B cell (primary cell): ENCODE data around the gene FTSJ3. TPM values are rescaled to one million over a fixed set of nuclear protein-coding genes. Genes with fewer than 3 reads are reported as not detected.

Experiments used
- ATAC-seq: fragments of 200-7000 bp; cut with Tn5 transposase; one replicate; pipeline ENCODE4 v1.10.0; 2021; ENCODE audit warnings: low read depth, mild to moderate bottlenecking, moderate number of reproducible peaks, moderate library complexity
- CTCF ChIA-PET: fragments of 350-600 bp; sonication (Branson Sonifier 250); formaldehyde crosslinking; loops from one replicate; lab custom pipeline; 2021; ENCODE audit warnings: antibody characterized with exemption, inconsistent platforms; lab: Charles Lee
- POLR2A ChIA-PET: fragments of 350-600 bp; sonication (Branson Sonifier 250); formaldehyde crosslinking; loops from one replicate; lab custom pipeline; 2021; ENCODE audit warnings: antibody characterized with exemption; lab: Charles Lee
- DNase-seq: peaks from one replicate; pipeline ENCODE4 v3.0.0; 2013
- H2AFZ ChIP-seq: 2 replicates; pipeline ENCODE4 v1.6.1; 2012; ENCODE audit warnings: mild to moderate bottlenecking, low read depth, low read length; ENCODE audit not compliant: insufficient read depth, poor library complexity, severe bottlenecking
- H3K27ac ChIP-seq, 2 donors: 1 replicate in 1 of 2; 2 replicates in 1 of 2; pipeline ENCODE4 v1.5.1; 2012 to 2013; ENCODE audit warnings: low read length in 2 of 2, mild to moderate bottlenecking in 2 of 2, moderate library complexity in 1 of 2
- H3K27me3 ChIP-seq, 4 experiments: fragments of 200-600 bp in 1 of 4; sonication (generic) in 1 of 4; replicated peaks in 1 of 4; 1 replicate in 2 of 4; 2 replicates in 2 of 4; pipeline versions ENCODE4 v1.6.1 to v1.7.0; 2013 to 2016; ENCODE audit warnings: low read length in 3 of 4, mild to moderate bottlenecking in 2 of 4, mixed read lengths in 1 of 4, moderate library complexity in 1 of 4; ENCODE audit not compliant: insufficient read depth in 4 of 4, control insufficient read depth in 3 of 4; ENCODE audit errors: control extremely low read depth in 1 of 4
- H3K36me3 ChIP-seq, 2 experiments: replicated peaks in 1 of 2; 1 replicate in 1 of 2; 2 replicates in 1 of 2; pipeline versions ENCODE4 v1.6.1 to v1.7.1; 2013; ENCODE audit warnings: low read length in 1 of 2; ENCODE audit not compliant: insufficient read depth in 2 of 2, control insufficient read depth in 1 of 2; ENCODE audit errors: control extremely low read depth in 1 of 2, extremely low read depth in 1 of 2
- H3K4me1 ChIP-seq, 2 donors: fragments of 200-600 bp in 1 of 2; sonication (generic) in 1 of 2; 1 replicate in 1 of 2; 2 replicates in 1 of 2; pipeline versions ENCODE4 v1.5.1 to v1.6.1; 2013 to 2017; ENCODE audit warnings: low read length in 2 of 2; ENCODE audit not compliant: control insufficient read depth in 2 of 2, insufficient read depth in 2 of 2
- H3K4me2 ChIP-seq: replicated peaks from 2 replicates; pipeline ENCODE3; 2012; ENCODE audit warnings: mild to moderate bottlenecking, low read depth, low read length; ENCODE audit not compliant: poor library complexity, severe bottlenecking
- H3K4me3 ChIP-seq, 5 experiments: fragments of 200-600 bp in 1 of 5; sonication (generic) in 1 of 5; 1 replicate in 3 of 5; 2 replicates in 2 of 5; pipeline versions ENCODE4 v1.5.1 to v1.7.0; 2011 to 2016; ENCODE audit warnings: low read length in 4 of 5, mild to moderate bottlenecking in 4 of 5, low read depth in 2 of 5, control low read depth in 1 of 5, moderate library complexity in 1 of 5; ENCODE audit not compliant: insufficient read depth in 1 of 5; ENCODE audit errors: control extremely low read depth in 1 of 5, extremely low read depth in 1 of 5
- H3K79me2 ChIP-seq: fragments of 200-600 bp; sonication (generic); one replicate; pipeline ENCODE4 v1.6.0; 2016; ENCODE audit warnings: low read length; ENCODE audit not compliant: control insufficient read depth, insufficient read depth
- H3K9ac ChIP-seq: fragments of 200-600 bp; sonication (generic); 2 replicates; pipeline ENCODE4 v1.6.1; 2017; ENCODE audit warnings: mild to moderate bottlenecking, low read length, moderate library complexity
- H3K9me3 ChIP-seq, 3 donors: one replicate each; pipeline versions ENCODE4 v1.6.1 to v1.7.1; 2013; ENCODE audit warnings: low read length in 2 of 3; ENCODE audit not compliant: control insufficient read depth in 2 of 3, insufficient read depth in 1 of 3; ENCODE audit errors: control extremely low read depth in 1 of 3
- H4K20me1 ChIP-seq: 2 replicates; pipeline ENCODE4 v1.6.0; 2012; ENCODE audit warnings: mild to moderate bottlenecking, low read length; ENCODE audit not compliant: insufficient read depth, control insufficient read depth, poor library complexity, severe bottlenecking
- H3K27ac Mint-ChIP-seq: one replicate; pipeline ENCODE4 v1.8.0; 2021; ENCODE audit warnings: mixed read lengths
- H3K27me3 Mint-ChIP-seq: one replicate; pipeline ENCODE4 v1.8.0; 2021; ENCODE audit warnings: mixed read lengths
- H3K4me1 Mint-ChIP-seq: one replicate; pipeline ENCODE4 v1.8.0; 2021; ENCODE audit warnings: mixed read lengths
- H3K4me3 Mint-ChIP-seq: one replicate; pipeline ENCODE4 v1.8.0; 2021; ENCODE audit warnings: mixed read lengths
- H3K9me3 Mint-ChIP-seq: one replicate; pipeline ENCODE4 v1.8.0; 2022; ENCODE audit warnings: mixed read lengths; ENCODE audit not compliant: insufficient read depth
- EZH2 ChIP-seq: IDR thresholded peaks from 2 replicates; pipeline ENCODE4 v1.6.1; 2012; ENCODE audit warnings: borderline replicate concordance, low read depth, mild to moderate bottlenecking, moderate library complexity, low read length; ENCODE audit not compliant: insufficient read depth, poor library complexity, severe bottlenecking
- WGBS: methylation state at CpG from one replicate; pipeline ENCODE4 v1.1.5; 2013; ENCODE audit warnings: missing lambda C conversion rate; ENCODE audit not compliant: insufficient coverage; 5-methylcytosine and 5-hydroxymethylcytosine counted together
- intact Hi-C: fragments of 100-400 bp; cut with micrococcal nuclease; formaldehyde crosslinking; loops from one replicate; pipeline ENCODE4 v1.10.0; 2022
- polyA plus RNA-seq: library from polyadenylated mRNA; depleted of rRNA; stranded (reverse); fragments of >200 nt; gene quantifications from 2 replicates; pipeline ENCODE4 v1.2.3, GENCODE V29; 2012
- total RNA-seq, 2 donors: library from RNA; stranded (reverse); fragments of 120-200 nt in 1 of 2; gene quantifications; 1 replicate in 1 of 2; 2 replicates in 1 of 2; pipeline versions ENCODE4 v1.2.3 to v1.2.4, GENCODE V29; 2013 to 2022
- TF ChIP-seq, protein P1 (sequence below): fragments of 200-600 bp; IDR thresholded peaks from one replicate; pipeline ENCODE4 v1.8.0; 2022; ENCODE audit warnings: antibody characterized with exemption, mild to moderate bottlenecking

FTSJ3 gene
- total and polyA plus RNA-seq, 2 donors (not counting 1 experiment from before 2014, with no cell fraction given), result 26.5 to 75.9 TPM

DNA sequence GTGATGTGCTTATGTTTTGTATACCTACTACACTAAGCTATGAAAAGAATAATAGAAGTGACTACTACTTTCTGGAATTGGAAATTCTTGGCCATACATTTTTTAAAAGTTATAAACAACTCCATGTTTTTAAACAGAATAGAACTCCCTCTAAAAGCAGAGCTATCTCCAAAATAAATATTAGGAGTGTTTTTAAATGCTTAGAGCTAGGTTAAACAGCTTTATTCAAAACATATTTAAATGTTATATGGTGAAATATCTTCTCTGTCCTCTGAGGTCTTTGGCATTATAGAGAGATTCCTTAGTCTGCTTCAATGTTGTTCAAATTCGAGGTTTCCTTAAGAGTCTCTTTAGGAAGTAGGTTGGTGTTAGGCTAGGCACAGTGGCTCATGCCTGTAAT is 23.1 kb downstream of the FTSJ3 start:
- POLR2A ChIA-PET, result no interaction called here
- Histone ChIP-seq H2AFZ (no peak overlapping the region), H3K36me3 (peaks cover 4 to 90% of the 10 kb centered on the region in 2 experiments), H3K27ac (no peak overlapping the region), H3K79me2 (no peaks in the 10 kb centered on the region), H3K4me3 (no peak overlapping the region), H3K9me3 (no peaks in the 10 kb centered on the region), H3K4me2 (no peak overlapping the region), H4K20me1 (no peaks in the 10 kb centered on the region), H3K9ac (no peak overlapping the region), H3K4me1 (no peaks in the 10 kb centered on the region), H3K27me3 (no peaks in the 10 kb centered on the region)
- Mint-ChIP-seq H3K4me3 (no peak overlapping the region), H3K9me3 (no peaks in the 10 kb centered on the region), H3K4me1 (peaks cover 4% of the 10 kb centered on the region), H3K27me3 (no peaks in the 10 kb centered on the region), H3K27ac (no peak overlapping the region)
- DNase-seq, result no peak
- TF ChIP-seq, protein P1, sequence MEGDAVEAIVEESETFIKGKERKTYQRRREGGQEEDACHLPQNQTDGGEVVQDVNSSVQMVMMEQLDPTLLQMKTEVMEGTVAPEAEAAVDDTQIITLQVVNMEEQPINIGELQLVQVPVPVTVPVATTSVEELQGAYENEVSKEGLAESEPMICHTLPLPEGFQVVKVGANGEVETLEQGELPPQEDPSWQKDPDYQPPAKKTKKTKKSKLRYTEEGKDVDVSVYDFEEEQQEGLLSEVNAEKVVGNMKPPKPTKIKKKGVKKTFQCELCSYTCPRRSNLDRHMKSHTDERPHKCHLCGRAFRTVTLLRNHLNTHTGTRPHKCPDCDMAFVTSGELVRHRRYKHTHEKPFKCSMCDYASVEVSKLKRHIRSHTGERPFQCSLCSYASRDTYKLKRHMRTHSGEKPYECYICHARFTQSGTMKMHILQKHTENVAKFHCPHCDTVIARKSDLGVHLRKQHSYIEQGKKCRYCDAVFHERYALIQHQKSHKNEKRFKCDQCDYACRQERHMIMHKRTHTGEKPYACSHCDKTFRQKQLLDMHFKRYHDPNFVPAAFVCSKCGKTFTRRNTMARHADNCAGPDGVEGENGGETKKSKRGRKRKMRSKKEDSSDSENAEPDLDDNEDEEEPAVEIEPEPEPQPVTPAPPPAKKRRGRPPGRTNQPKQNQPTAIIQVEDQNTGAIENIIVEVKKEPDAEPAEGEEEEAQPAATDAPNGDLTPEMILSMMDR, result no peak
- TF ChIP-seq EZH2, result no peak
- WGBS, result 93% methylated on average over 1 of the region's 1 CpG
- CTCF ChIA-PET, result interaction anchor here (1.2 kb wide), 1 partner anchor 30 kb away, joined by 5 read pairs; no protein-coding TSS in a partner anchor
- intact Hi-C loops, result no loop called here
- ATAC-seq, result no peak

DNA sequence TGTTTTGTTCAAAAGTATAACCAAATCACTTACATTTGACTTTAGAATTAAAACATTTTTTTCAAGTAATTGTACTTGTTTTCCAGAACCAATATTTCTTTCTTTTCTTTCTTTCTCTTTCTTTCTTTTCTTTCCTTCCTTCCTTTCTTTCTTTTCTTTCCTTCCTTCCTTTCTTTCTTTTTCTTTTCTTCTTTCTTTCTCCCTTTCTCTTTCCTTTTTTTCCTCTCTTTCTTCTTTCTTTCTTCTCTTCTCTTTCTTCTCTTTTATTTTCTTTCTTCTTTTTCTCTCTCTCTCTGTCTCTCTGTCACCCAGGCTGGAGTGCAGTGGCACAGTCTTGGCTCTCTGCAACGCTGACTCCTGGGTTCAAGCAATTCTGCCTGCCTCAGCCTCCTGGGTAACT is 26.7 kb downstream of the FTSJ3 start:
- H3K27me3 ChIP-seq, result no peaks in the 10 kb centered on the region
- H3K27ac ChIP-seq, result no peak overlapping the region
- H3K4me3 ChIP-seq, result no peak overlapping the region
- no peak for DNase-seq
- intact Hi-C loops, result no loop called here
- no peak for ATAC-seq
- TF ChIP-seq EZH2, result no peak
- TF ChIP-seq, protein P1, result peak; percentile 30
- no peaks in the 10 kb centered on the region for H3K27me3 Mint-ChIP-seq
- no peaks in the 10 kb centered on the region for H3K4me1 ChIP-seq
- H3K9me3 Mint-ChIP-seq, result no peaks in the 10 kb centered on the region
- H3K9me3 ChIP-seq, result no peaks in the 10 kb centered on the region
- WGBS, result 100% methylated on average over 1 of the region's 1 CpG
- H3K4me3 Mint-ChIP-seq, result no peak overlapping the region
- H3K36me3 ChIP-seq, result peaks cover 3 to 93% of the 10 kb centered on the region in 2 experiments
- H3K79me2 ChIP-seq, result peaks cover 13% of the 10 kb centered on the region
- CTCF ChIA-PET, result interaction anchor here (1.0 kb wide), 1 partner anchor 15 kb away, joined by 3 read pairs; no protein-coding TSS in a partner anchor
- POLR2A ChIA-PET, result no interaction called here
- H2AFZ ChIP-seq, result no peak overlapping the region
- H4K20me1 ChIP-seq, result peaks cover 8% of the 10 kb centered on the region
- no peaks in the 10 kb centered on the region for H3K4me1 Mint-ChIP-seq
- no peak overlapping the region for H3K27ac Mint-ChIP-seq
- H3K4me2 ChIP-seq, result no peak overlapping the region
- H3K9ac ChIP-seq, result no peak overlapping the region
